GM23338 (cell line): ENCODE data around the gene RPL3. TPM values are rescaled to one million over a fixed set of nuclear protein-coding genes. Genes with fewer than 3 reads are reported as not detected.

Experiments
- ATAC-seq: fragments of 200-7000 bp; cut with Tn5 transposase; 3 replicates; pipeline ENCODE4 v1.9.1; 2020
- DNase-seq: peaks from one replicate; pipeline ENCODE4 v3.0.0-alpha.2; 2015; ENCODE audit warnings: low spot score
- H2AFZ ChIP-seq: fragments of 200-600 bp; sonication (generic); 2 replicates; pipeline ENCODE4 v1.8.0; 2016; ENCODE audit warnings: antibody characterized with exemption, mild to moderate bottlenecking, moderate library complexity
- H3F3A ChIP-seq: fragments of 200-600 bp; sonication (generic); replicated peaks from 2 replicates; pipeline ENCODE4 v1.8.0; 2017; ENCODE audit warnings: antibody characterized with exemption, mixed run types, low read depth
- H3K27ac ChIP-seq: fragments of 200-600 bp; sonication (generic); 2 replicates; pipeline ENCODE4 v1.6.1; 2016; ENCODE audit warnings: low read depth
- H3K27me3 ChIP-seq: fragments of 200-600 bp; sonication (generic); 2 replicates; pipeline ENCODE4 v1.8.0; 2016; ENCODE audit warnings: mild to moderate bottlenecking, mixed run types, moderate library complexity; ENCODE audit not compliant: insufficient read depth
- H3K36me3 ChIP-seq: fragments of 200-600 bp; sonication (generic); 2 replicates; pipeline ENCODE4 v1.8.0; 2016; ENCODE audit warnings: mild to moderate bottlenecking; ENCODE audit not compliant: insufficient read depth
- H3K4me1 ChIP-seq: fragments of 200-600 bp; sonication (generic); 2 replicates; pipeline ENCODE4 v1.8.0; 2016; ENCODE audit warnings: mild to moderate bottlenecking, moderate library complexity; ENCODE audit not compliant: insufficient read depth
- H3K4me2 ChIP-seq: fragments of 200-600 bp; sonication (generic); 2 replicates; pipeline ENCODE4 v1.7.1; 2017; ENCODE audit warnings: mixed run types
- H3K4me3 ChIP-seq: fragments of 200-600 bp; sonication (generic); 2 replicates; pipeline ENCODE4 v1.6.1; 2016; ENCODE audit warnings: mixed run types
- H3K79me2 ChIP-seq: fragments of 200-600 bp; sonication (generic); replicated peaks from 2 replicates; pipeline ENCODE4 v1.8.0; 2017; ENCODE audit warnings: mild to moderate bottlenecking; ENCODE audit not compliant: insufficient read depth
- H3K9me2 ChIP-seq: fragments of 200-600 bp; sonication (generic); 2 replicates; pipeline ENCODE4 v1.8.0; 2017; ENCODE audit not compliant: insufficient read depth
- H4K20me1 ChIP-seq: fragments of 200-600 bp; sonication (generic); replicated peaks from 2 replicates; pipeline ENCODE4 v1.8.0; 2017; ENCODE audit warnings: mild to moderate bottlenecking; ENCODE audit not compliant: insufficient read depth
- H3K27ac Mint-ChIP-seq: 2 replicates; pipeline ENCODE4 v1.8.0; 2020; ENCODE audit warnings: inconsistent platforms, mild to moderate bottlenecking, moderate library complexity, mixed read lengths
- H3K27me3 Mint-ChIP-seq: 3 replicates; pipeline ENCODE4 v1.8.0; 2022; ENCODE audit warnings: low read depth, mild to moderate bottlenecking, moderate library complexity, mixed read lengths, inconsistent platforms; ENCODE audit not compliant: insufficient read depth, poor library complexity
- H3K36me3 Mint-ChIP-seq: 3 replicates; pipeline ENCODE4 v1.8.0; 2021; ENCODE audit warnings: low read depth, mild to moderate bottlenecking, inconsistent platforms, moderate library complexity, mixed read lengths
- H3K4me1 Mint-ChIP-seq: 3 replicates; pipeline ENCODE4 v1.8.0; 2020; ENCODE audit warnings: mild to moderate bottlenecking, inconsistent platforms, mixed read lengths
- H3K4me3 Mint-ChIP-seq: 3 replicates; pipeline ENCODE4 v1.8.0; 2021; ENCODE audit warnings: moderate library complexity, mild to moderate bottlenecking, inconsistent platforms, mixed read lengths
- H3K9me3 Mint-ChIP-seq: 3 replicates; pipeline ENCODE4 v1.8.0; 2020; ENCODE audit warnings: moderate library complexity, mild to moderate bottlenecking, inconsistent platforms, mixed read lengths
- CREB1 ChIP-seq: fragments of 250-450 bp; sonication (Bioruptor Pico); IDR thresholded peaks from 2 replicates; pipeline ENCODE4 v1.5.0; 2020; ENCODE audit warnings: low read depth, mild to moderate bottlenecking, moderate library complexity
- EZH2 ChIP-seq: fragments of 200-600 bp; sonication (generic); IDR thresholded peaks from one replicate; pipeline ENCODE4 v1.8.0; 2017; ENCODE audit warnings: antibody characterized with exemption, mild to moderate bottlenecking, low read depth; ENCODE audit not compliant: unreplicated experiment
- EZH2phosphoT487 ChIP-seq: fragments of 200-600 bp; sonication (generic); IDR thresholded peaks from one replicate; pipeline ENCODE4 v1.8.1; 2018; ENCODE audit warnings: antibody characterized with exemption; ENCODE audit not compliant: unreplicated experiment
- JUNB ChIP-seq: IDR thresholded peaks from one replicate; pipeline ENCODE4 v1.6.1; 2016; ENCODE audit warnings: antibody characterized with exemption; ENCODE audit not compliant: unreplicated experiment
- NANOG ChIP-seq: IDR thresholded peaks from 2 replicates; pipeline ENCODE4 v1.6.1; 2016; ENCODE audit warnings: antibody characterized with exemption, borderline replicate concordance
- POLR2AphosphoS5 ChIP-seq: IDR thresholded peaks from 2 replicates; pipeline ENCODE4 v1.6.1; 2016; ENCODE audit warnings: antibody characterized with exemption, low read depth
- STAT1 ChIP-seq: IDR thresholded peaks from one replicate; pipeline ENCODE4 v1.6.1; 2016; ENCODE audit warnings: antibody characterized with exemption; ENCODE audit not compliant: unreplicated experiment
- ZNF331 ChIP-seq: fragments of 250-450 bp; sonication (Bioruptor Pico); IDR thresholded peaks from 2 replicates; pipeline ENCODE4 v1.5.0; 2020; ENCODE audit warnings: low read depth, mild to moderate bottlenecking, moderate library complexity
- polyA plus RNA-seq: library from polyadenylated mRNA; unstranded; fragments of >200 nt; fragmentation: Nextera tagmentation; extraction: Ambion mirVana; gene quantifications from 2 replicates; pipeline ENCODE4 v1.2.1, GENCODE V29; 2016
- total RNA-seq: library from RNA; depleted of rRNA; stranded (reverse); fragments of >200 nt; shearing (Covaris generic); gene quantifications from 2 replicates; pipeline ENCODE4 v1.2.3, GENCODE V29; 2014
- TF ChIP-seq, protein P1 (sequence below): IDR thresholded peaks from 2 replicates; pipeline ENCODE4 v1.6.1; 2016; ENCODE audit warnings: antibody characterized with exemption
- TF ChIP-seq, protein P2 (sequence below): fragments of 250-450 bp; sonication (Bioruptor Pico); IDR thresholded peaks from 2 replicates; pipeline ENCODE4 v1.5.0; 2020; ENCODE audit warnings: mild to moderate bottlenecking, moderate library complexity
- TF ChIP-seq, protein P3 (sequence below), 2 experiments: fragments of 200-600 bp in 1 of 2; sonication (generic) in 1 of 2; conservative IDR thresholded peaks; 2 replicates each; pipeline versions ENCODE4 v1.5.1 to v1.6.1; 2016 to 2017; ENCODE audit warnings: antibody characterized with exemption in 2 of 2, low read depth in 2 of 2, mild to moderate bottlenecking in 2 of 2, moderate library complexity in 1 of 2
- TF ChIP-seq, protein P4 (sequence below): IDR thresholded peaks from one replicate; pipeline ENCODE4 v1.6.1; 2018; ENCODE audit warnings: antibody characterized with exemption; ENCODE audit not compliant: unreplicated experiment

The RPL3 gene
- total and polyA plus RNA-seq, 2 experiments from 2014 or later = 1,983 to 3,244 TPM

DNA sequence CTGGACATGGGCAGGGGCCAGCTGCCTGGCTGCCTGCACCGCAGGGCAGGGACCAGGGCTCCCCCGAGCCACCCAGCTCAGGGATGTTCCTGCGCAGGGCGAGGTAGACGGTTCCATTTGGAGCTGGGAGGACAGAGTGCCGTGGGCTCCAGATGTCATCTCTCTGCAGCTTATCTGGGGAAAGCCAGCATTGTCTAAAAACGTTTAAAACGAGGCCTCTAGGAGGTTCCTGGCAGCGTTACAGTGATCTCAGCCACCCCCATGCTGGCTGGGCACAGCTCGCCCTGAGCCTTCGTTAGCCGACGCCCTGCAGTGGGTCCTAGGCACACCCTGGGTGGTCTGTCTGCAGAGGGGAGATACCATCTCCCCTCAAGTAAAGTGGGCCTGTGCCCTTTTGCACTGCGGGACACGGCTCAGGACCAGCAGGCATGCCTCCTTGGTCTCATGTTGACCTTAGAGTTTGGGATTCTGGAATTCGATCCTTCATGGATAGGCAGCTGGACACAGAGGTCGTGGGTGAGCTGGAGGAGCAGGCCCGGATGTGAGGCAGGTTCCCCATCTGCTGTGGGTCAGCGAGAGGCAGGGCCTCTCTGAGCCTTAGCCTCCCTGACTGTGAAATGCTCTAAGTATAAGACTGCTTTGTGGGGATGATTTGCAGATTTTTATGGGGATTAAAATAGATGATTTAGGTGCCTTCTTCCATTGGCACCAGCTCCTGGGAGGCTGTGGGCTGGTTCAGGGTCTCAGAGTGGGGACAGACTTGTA is 44.5 kb upstream of the RPL3 start (continued):
- TF ChIP-seq STAT1 = no peak

DNA sequence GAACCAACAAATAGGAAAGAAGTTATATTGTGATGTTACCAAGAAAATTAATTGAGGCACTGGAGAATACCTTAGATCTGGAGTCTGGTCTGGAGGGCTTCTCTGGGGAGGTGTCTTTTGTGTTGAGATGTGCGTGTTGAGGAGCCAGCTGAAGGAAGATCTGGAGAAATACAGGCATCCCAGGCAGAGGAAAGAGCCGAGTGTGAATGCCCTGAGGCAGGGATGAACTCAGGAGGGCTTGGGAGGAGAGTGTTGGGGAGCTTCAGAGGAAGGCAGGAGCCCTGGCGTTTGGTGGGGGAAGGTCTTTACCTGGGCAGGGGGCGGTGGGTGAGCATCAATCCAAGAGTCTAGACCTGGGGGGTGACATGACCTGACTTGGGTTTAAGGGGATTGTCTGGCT is 43.5 kb upstream of the RPL3 start:
- Histone ChIP-seq H3K27me3 (no peaks in the 10 kb centered on the region), H3F3A (no peaks in the 10 kb centered on the region), H3K4me2 (no peak overlapping the region), H3K79me2 (peaks cover 4% of the 10 kb centered on the region; the same call in 1 of the 2 replicates), H4K20me1 (no peaks in the 10 kb centered on the region; the same call in 1 of the 2 replicates), H3K9me2 (no peaks in the 10 kb centered on the region), H3K36me3 (no peaks in the 10 kb centered on the region), H3K4me3 (no peak overlapping the region), H3K4me1 (peaks cover 31% of the 10 kb centered on the region), H3K27ac (no peak overlapping the region), H2AFZ (no peak overlapping the region)
- Mint-ChIP-seq H3K27me3 (peaks cover 23% of the 10 kb centered on the region), H3K9me3 (no peaks in the 10 kb centered on the region; the same call in 2 of the 3 replicates), H3K36me3 (peaks cover 16% of the 10 kb centered on the region; the same call in 2 of the 3 replicates), H3K27ac (no peak overlapping the region), H3K4me3 (no peak overlapping the region; the same call in 2 of the 3 replicates), H3K4me1 (peaks cover 48% of the 10 kb centered on the region)
- no peak for DNase-seq
- ATAC-seq = no peak
- TF ChIP-seq CREB1 (CRISPR knock-in tag) = no peak
- no peak for TF ChIP-seq JUNB
- no peak for TF ChIP-seq STAT1
- TF ChIP-seq, protein P1, sequence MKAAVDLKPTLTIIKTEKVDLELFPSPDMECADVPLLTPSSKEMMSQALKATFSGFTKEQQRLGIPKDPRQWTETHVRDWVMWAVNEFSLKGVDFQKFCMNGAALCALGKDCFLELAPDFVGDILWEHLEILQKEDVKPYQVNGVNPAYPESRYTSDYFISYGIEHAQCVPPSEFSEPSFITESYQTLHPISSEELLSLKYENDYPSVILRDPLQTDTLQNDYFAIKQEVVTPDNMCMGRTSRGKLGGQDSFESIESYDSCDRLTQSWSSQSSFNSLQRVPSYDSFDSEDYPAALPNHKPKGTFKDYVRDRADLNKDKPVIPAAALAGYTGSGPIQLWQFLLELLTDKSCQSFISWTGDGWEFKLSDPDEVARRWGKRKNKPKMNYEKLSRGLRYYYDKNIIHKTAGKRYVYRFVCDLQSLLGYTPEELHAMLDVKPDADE = no peak
- TF ChIP-seq NANOG = no peak
- TF ChIP-seq EZH2 = no peak
- no peak for TF ChIP-seq ZNF331 (CRISPR knock-in tag)
- TF ChIP-seq, protein P2, sequence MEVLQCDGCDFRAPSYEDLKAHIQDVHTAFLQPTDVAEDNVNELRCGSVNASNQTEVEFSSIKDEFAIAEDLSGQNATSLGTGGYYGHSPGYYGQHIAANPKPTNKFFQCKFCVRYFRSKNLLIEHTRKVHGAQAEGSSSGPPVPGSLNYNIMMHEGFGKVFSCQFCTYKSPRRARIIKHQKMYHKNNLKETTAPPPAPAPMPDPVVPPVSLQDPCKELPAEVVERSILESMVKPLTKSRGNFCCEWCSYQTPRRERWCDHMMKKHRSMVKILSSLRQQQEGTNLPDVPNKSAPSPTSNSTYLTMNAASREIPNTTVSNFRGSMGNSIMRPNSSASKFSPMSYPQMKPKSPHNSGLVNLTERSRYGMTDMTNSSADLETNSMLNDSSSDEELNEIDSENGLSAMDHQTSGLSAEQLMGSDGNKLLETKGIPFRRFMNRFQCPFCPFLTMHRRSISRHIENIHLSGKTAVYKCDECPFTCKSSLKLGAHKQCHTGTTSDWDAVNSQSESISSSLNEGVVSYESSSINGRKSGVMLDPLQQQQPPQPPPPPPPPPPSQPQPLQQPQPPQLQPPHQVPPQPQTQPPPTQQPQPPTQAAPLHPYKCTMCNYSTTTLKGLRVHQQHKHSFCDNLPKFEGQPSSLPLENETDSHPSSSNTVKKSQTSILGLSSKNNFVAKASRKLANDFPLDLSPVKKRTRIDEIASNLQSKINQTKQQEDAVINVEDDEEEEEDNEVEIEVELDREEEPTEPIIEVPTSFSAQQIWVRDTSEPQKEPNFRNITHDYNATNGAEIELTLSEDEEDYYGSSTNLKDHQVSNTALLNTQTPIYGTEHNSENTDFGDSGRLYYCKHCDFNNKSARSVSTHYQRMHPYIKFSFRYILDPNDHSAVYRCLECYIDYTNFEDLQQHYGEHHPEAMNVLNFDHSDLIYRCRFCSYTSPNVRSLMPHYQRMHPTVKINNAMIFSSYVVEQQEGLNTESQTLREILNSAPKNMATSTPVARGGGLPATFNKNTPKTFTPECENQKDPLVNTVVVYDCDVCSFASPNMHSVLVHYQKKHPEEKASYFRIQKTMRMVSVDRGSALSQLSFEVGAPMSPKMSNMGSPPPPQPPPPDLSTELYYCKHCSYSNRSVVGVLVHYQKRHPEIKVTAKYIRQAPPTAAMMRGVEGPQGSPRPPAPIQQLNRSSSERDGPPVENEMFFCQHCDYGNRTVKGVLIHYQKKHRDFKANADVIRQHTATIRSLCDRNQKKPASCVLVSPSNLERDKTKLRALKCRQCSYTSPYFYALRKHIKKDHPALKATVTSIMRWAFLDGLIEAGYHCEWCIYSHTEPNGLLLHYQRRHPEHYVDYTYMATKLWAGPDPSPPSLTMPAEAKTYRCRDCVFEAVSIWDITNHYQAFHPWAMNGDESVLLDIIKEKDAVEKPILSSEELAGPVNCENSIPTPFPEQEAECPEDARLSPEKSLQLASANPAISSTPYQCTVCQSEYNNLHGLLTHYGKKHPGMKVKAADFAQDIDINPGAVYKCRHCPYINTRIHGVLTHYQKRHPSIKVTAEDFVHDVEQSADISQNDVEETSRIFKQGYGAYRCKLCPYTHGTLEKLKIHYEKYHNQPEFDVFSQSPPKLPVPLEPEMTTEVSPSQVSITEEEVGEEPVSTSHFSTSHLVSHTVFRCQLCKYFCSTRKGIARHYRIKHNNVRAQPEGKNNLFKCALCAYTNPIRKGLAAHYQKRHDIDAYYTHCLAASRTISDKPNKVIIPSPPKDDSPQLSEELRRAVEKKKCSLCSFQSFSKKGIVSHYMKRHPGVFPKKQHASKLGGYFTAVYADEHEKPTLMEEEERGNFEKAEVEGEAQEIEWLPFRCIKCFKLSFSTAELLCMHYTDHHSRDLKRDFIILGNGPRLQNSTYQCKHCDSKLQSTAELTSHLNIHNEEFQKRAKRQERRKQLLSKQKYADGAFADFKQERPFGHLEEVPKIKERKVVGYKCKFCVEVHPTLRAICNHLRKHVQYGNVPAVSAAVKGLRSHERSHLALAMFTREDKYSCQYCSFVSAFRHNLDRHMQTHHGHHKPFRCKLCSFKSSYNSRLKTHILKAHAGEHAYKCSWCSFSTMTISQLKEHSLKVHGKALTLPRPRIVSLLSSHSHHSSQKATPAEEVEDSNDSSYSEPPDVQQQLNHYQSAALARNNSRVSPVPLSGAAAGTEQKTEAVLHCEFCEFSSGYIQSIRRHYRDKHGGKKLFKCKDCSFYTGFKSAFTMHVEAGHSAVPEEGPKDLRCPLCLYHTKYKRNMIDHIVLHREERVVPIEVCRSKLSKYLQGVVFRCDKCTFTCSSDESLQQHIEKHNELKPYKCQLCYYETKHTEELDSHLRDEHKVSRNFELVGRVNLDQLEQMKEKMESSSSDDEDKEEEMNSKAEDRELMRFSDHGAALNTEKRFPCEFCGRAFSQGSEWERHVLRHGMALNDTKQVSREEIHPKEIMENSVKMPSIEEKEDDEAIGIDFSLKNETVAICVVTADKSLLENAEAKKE (CRISPR knock-in tag) = no peak
- TF ChIP-seq, protein P3, sequence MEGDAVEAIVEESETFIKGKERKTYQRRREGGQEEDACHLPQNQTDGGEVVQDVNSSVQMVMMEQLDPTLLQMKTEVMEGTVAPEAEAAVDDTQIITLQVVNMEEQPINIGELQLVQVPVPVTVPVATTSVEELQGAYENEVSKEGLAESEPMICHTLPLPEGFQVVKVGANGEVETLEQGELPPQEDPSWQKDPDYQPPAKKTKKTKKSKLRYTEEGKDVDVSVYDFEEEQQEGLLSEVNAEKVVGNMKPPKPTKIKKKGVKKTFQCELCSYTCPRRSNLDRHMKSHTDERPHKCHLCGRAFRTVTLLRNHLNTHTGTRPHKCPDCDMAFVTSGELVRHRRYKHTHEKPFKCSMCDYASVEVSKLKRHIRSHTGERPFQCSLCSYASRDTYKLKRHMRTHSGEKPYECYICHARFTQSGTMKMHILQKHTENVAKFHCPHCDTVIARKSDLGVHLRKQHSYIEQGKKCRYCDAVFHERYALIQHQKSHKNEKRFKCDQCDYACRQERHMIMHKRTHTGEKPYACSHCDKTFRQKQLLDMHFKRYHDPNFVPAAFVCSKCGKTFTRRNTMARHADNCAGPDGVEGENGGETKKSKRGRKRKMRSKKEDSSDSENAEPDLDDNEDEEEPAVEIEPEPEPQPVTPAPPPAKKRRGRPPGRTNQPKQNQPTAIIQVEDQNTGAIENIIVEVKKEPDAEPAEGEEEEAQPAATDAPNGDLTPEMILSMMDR (conservative IDR thresholded peaks at IDR 0.05; ENCODE audit: low read depth in 2 of 2) = no peak
- no peak for TF ChIP-seq POLR2AphosphoS5
- no peak for TF ChIP-seq EZH2phosphoT487
- TF ChIP-seq, protein P4, sequence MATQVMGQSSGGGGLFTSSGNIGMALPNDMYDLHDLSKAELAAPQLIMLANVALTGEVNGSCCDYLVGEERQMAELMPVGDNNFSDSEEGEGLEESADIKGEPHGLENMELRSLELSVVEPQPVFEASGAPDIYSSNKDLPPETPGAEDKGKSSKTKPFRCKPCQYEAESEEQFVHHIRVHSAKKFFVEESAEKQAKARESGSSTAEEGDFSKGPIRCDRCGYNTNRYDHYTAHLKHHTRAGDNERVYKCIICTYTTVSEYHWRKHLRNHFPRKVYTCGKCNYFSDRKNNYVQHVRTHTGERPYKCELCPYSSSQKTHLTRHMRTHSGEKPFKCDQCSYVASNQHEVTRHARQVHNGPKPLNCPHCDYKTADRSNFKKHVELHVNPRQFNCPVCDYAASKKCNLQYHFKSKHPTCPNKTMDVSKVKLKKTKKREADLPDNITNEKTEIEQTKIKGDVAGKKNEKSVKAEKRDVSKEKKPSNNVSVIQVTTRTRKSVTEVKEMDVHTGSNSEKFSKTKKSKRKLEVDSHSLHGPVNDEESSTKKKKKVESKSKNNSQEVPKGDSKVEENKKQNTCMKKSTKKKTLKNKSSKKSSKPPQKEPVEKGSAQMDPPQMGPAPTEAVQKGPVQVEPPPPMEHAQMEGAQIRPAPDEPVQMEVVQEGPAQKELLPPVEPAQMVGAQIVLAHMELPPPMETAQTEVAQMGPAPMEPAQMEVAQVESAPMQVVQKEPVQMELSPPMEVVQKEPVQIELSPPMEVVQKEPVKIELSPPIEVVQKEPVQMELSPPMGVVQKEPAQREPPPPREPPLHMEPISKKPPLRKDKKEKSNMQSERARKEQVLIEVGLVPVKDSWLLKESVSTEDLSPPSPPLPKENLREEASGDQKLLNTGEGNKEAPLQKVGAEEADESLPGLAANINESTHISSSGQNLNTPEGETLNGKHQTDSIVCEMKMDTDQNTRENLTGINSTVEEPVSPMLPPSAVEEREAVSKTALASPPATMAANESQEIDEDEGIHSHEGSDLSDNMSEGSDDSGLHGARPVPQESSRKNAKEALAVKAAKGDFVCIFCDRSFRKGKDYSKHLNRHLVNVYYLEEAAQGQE = no peak
